ENCODE data around the gene EIF3L. TPM values are rescaled to one million over a fixed set of nuclear protein-coding genes. Genes with fewer than 3 reads are reported as not detected.

EIF3L gene
- polyA plus RNA-seq, 3 donors, result 209 to 503 (median 246) TPM

DNA sequence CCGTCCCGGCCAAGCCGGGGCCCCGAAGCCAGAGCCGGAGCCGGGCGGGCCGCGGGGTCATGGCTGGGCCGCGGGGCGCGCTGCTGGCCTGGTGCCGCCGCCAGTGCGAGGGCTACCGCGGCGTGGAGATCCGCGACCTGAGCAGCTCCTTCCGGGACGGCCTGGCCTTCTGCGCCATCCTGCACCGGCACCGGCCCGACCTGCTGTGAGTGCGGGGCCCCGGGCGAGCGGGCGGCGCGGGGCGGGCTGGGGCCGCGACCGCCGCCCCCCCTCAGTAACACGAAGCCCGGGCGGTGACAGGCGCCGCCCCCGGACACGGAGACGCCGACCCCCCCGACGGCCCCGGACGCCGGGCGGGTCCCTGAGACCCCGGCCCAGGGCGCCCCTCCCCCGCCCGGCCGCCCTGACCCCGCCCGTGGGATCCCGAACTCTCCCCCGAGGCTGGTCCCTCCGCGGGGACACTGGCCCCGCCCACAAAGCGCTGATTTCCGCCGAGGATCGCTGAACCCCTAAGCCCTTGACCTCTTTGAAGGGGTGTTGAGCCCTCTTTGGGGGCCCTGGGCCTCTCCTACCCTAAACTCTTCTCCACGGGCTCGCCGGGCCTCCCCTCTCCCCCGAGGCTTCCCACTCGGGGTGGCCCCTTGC is 57.3 kb downstream of the EIF3L start:
- Histone ChIP-seq H3K9me3 (replicated peaks in 1 of 2; ENCODE audit: control insufficient read depth in 1 of 2, insufficient read depth in 1 of 2, low read length in 2 of 2) (no peaks in the 10 kb centered on the region), H3K4me2 (replicated peaks; ENCODE audit: extremely low read depth, low read length, poor library complexity, severe bottlenecking) (peak overlapping the region; percentile 92), H4K20me1 (ENCODE audit: insufficient read depth, low read length) (peaks cover 5% of the 10 kb centered on the region), H3K9ac (ENCODE audit: insufficient read depth, low read length, poor library complexity, severe bottlenecking) (peak overlapping the region; percentile 75), H2AFZ (ENCODE audit: insufficient read depth, low read depth, low read length, poor library complexity, severe bottlenecking) (peak overlapping the region; percentile 85), H3K27me3 (ENCODE audit: control insufficient read depth in 2 of 2, insufficient read depth in 2 of 2, low read length in 2 of 2) (no peaks in the 10 kb centered on the region), H3K4me3 (replicated peaks in 1 of 3; ENCODE audit: low read depth in 2 of 3, low read length in 3 of 3) (peak overlapping the region; percentile 35 to 75 (median 59)), H3K4me1 (ENCODE audit: control insufficient read depth in 1 of 2, insufficient read depth in 2 of 2, low read length in 2 of 2) (peaks cover 13 to 23% of the 10 kb centered on the region in 2 donors), H3K36me3 (replicated peaks in 1 of 2; ENCODE audit: control insufficient read depth in 1 of 2, insufficient read depth in 2 of 2, low read length in 2 of 2) (no peaks in the 10 kb centered on the region), H3K79me2 (ENCODE audit: insufficient read depth, low read length) (no peaks in the 10 kb centered on the region), H3K27ac (ENCODE audit: low read depth in 1 of 2, low read length in 2 of 2) (peak overlapping the region in 1 of 2 donors; percentile 51)
- under 1% methylated on average over 61 of the region's 75 CpGs for whole genome bisulfite sequencing (ENCODE audit: insufficient coverage)
- Mint-ChIP-seq H3K4me3 (peak overlapping the region; percentile 79 to 85), H3K27me3 (ENCODE audit: low read depth in 3 of 3) (peaks cover 2 to 12% (median 9%) of the 10 kb centered on the region in 3 donors), H3K9me3 (no peaks in the 10 kb centered on the region), H3K36me3 (peaks cover 0 to 3% of the 10 kb centered on the region in 2 donors), H3K27ac (peak overlapping the region in 5 of 7 donors; percentile 11 to 68 (median 46)), H3K4me1 (peaks cover 29% of the 10 kb centered on the region)
- intact Hi-C loops (cut with micrococcal nuclease), result loop anchor here in 1 of 2 donors (5.0 kb wide), 1 partner anchor 46 kb away; the partner anchor contains the start of genes C22orf23 and POLR2F
- TF ChIP-seq, protein P1, sequence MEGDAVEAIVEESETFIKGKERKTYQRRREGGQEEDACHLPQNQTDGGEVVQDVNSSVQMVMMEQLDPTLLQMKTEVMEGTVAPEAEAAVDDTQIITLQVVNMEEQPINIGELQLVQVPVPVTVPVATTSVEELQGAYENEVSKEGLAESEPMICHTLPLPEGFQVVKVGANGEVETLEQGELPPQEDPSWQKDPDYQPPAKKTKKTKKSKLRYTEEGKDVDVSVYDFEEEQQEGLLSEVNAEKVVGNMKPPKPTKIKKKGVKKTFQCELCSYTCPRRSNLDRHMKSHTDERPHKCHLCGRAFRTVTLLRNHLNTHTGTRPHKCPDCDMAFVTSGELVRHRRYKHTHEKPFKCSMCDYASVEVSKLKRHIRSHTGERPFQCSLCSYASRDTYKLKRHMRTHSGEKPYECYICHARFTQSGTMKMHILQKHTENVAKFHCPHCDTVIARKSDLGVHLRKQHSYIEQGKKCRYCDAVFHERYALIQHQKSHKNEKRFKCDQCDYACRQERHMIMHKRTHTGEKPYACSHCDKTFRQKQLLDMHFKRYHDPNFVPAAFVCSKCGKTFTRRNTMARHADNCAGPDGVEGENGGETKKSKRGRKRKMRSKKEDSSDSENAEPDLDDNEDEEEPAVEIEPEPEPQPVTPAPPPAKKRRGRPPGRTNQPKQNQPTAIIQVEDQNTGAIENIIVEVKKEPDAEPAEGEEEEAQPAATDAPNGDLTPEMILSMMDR (IDR thresholded peaks at IDR 0.05), result no peak
- DNase-seq, result peak in 1 of 3 donors; percentile 16

DNA sequence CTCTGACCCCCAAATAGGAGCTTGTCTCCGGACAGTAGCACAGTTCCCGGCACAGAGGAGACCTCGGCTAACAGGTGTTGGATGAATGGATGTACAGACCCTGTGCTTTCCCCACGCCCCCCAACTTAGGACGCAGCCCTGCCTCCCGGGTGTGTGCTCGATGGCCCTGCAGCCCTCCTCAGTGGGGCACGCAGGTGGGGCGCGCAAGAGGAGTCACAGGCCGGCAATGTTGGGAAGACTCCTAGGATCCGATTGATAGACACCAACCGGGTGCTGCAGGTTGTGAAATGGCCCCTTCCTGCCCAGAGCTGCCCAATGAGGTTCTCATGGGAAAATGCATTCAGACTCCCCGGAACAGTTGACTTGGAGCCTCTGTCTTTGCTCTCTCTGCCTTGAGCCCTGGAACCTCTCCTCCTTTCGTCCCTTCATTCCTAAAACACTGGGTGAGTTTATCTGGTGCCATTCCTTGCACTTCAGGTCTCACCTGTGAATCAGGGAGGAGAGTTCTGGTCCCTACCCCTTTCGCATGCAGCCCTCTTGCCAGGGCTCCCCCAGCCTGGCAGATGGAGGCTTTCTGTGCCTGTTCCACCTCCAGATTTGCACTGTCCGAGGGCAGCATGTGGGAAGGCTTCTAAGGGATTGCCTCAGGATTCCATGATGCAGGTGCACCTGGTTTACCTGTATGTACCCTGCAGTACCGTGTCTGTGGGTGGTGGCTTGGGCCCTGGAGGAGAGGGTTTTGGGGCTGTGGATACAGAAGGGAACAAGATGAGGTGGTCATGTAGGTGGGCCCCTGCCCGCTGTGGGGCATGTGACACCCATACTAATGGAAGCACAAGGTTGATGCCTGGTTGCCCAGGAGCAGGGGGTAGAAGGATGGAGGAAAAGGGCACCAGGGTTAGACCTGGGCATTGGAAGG is 58.1 kb downstream of the EIF3L start:
- no peak overlapping the region for H3K27ac ChIP-seq (ENCODE audit: low read depth in 1 of 2, low read length in 2 of 2)
- no peaks in the 10 kb centered on the region for H3K36me3 ChIP-seq (replicated peaks in 1 of 2; ENCODE audit: control insufficient read depth in 1 of 2, insufficient read depth in 2 of 2, low read length in 2 of 2)
- no peaks in the 10 kb centered on the region for H3K27me3 ChIP-seq (ENCODE audit: control insufficient read depth in 2 of 2, insufficient read depth in 2 of 2, low read length in 2 of 2)
- peak overlapping the region; percentile 75 for H3K9ac ChIP-seq (ENCODE audit: insufficient read depth, low read length, poor library complexity, severe bottlenecking)
- peaks cover 2 to 5% of the 10 kb centered on the region in 2 donors for H3K36me3 Mint-ChIP-seq
- no peaks in the 10 kb centered on the region for H3K79me2 ChIP-seq (ENCODE audit: insufficient read depth, low read length)
- H3K27me3 Mint-ChIP-seq (ENCODE audit: low read depth in 3 of 3), result peaks cover 2 to 11% (median 9%) of the 10 kb centered on the region in 3 donors
- intact Hi-C loops (cut with micrococcal nuclease), result loop anchor here in 1 of 2 donors (5.0 kb wide), 1 partner anchor 45 kb away; the partner anchor contains the start of genes C22orf23 and POLR2F
- peak overlapping the region in 6 of 7 donors; percentile 11 to 79 (median 48) for H3K27ac Mint-ChIP-seq
- no peaks in the 10 kb centered on the region for H3K9me3 ChIP-seq (replicated peaks in 1 of 2; ENCODE audit: control insufficient read depth in 1 of 2, insufficient read depth in 1 of 2, low read length in 2 of 2)
- peaks cover 13 to 23% of the 10 kb centered on the region in 2 donors for H3K4me1 ChIP-seq (ENCODE audit: control insufficient read depth in 1 of 2, insufficient read depth in 2 of 2, low read length in 2 of 2)
- H3K4me2 ChIP-seq (replicated peaks; ENCODE audit: extremely low read depth, low read length, poor library complexity, severe bottlenecking), result peak overlapping the region; percentile 92
- TF ChIP-seq, protein P1 (IDR thresholded peaks at IDR 0.05), result no peak
- H3K4me3 ChIP-seq (replicated peaks in 1 of 3; ENCODE audit: low read depth in 2 of 3, low read length in 3 of 3), result peak overlapping the region; percentile 35 to 75 (median 59)
- H4K20me1 ChIP-seq (ENCODE audit: insufficient read depth, low read length), result peaks cover 5% of the 10 kb centered on the region
- no peak for DNase-seq
- H2AFZ ChIP-seq (ENCODE audit: insufficient read depth, low read depth, low read length, poor library complexity, severe bottlenecking), result peak overlapping the region; percentile 85
- H3K9me3 Mint-ChIP-seq, result no peaks in the 10 kb centered on the region
- peak overlapping the region; percentile 79 to 85 for H3K4me3 Mint-ChIP-seq
- 58% methylated on average over 15 of the region's 19 CpGs for WGBS (ENCODE audit: insufficient coverage)
- H3K4me1 Mint-ChIP-seq, result peaks cover 27% of the 10 kb centered on the region
